SU-DHL-6 (cell line): ENCODE results near the gene C4B.
"Not testable (repeated sequence)": the region's sequence is repeated elsewhere in the genome, so short reads cannot be mapped to it uniquely, and the experiment has no call there.

Experiments used
- H2AFZ ChIP-seq: fragments of 200-600 bp; sonication (generic); 2 replicates; pipeline ENCODE4 v1.6.1; 2014; ENCODE audit warnings: low read depth, mild to moderate bottlenecking, moderate library complexity, mixed read lengths, antibody characterized with exemption, low read length; ENCODE audit not compliant: severe bottlenecking
- H3F3A ChIP-seq: fragments of 200-600 bp; shearing (Covaris generic); 2 replicates; pipeline ENCODE4 v1.6.0; 2016; ENCODE audit warnings: antibody characterized with exemption, mild to moderate bottlenecking; ENCODE audit not compliant: insufficient read depth
- H3K27ac ChIP-seq: fragments of 200-600 bp; sonication (generic); 2 replicates; pipeline ENCODE4 v1.5.1; 2016; ENCODE audit warnings: low read depth, mild to moderate bottlenecking, low read length, moderate library complexity, mixed read lengths
- H3K27me3 ChIP-seq: fragments of 200-600 bp; sonication (generic), shearing (Covaris generic); 2 replicates; pipeline ENCODE4 v1.6.0; 2014; ENCODE audit warnings: mild to moderate bottlenecking, low read length
- H3K36me3 ChIP-seq: fragments of 200-600 bp; sonication (generic); 2 replicates; pipeline ENCODE4 v1.6.1; 2014; ENCODE audit warnings: mild to moderate bottlenecking, low read length, mixed read lengths
- H3K4me2 ChIP-seq: fragments of 300-600, 200-600 bp; shearing (Covaris generic), sonication (generic); 2 replicates; pipeline ENCODE4 v1.6.0; 2014; ENCODE audit warnings: low read length, low read depth, mild to moderate bottlenecking; ENCODE audit not compliant: poor library complexity, severe bottlenecking
- H3K4me3 ChIP-seq: fragments of 200-600 bp; sonication (generic); 2 replicates; pipeline ENCODE4 v1.5.1; 2014; ENCODE audit warnings: antibody characterized with exemption, low read length, mild to moderate bottlenecking, mixed read lengths; ENCODE audit not compliant: insufficient read depth, poor library complexity, severe bottlenecking
- H3K79me2 ChIP-seq: fragments of 200-600 bp; sonication (generic); 2 replicates; pipeline ENCODE4 v1.6.1; 2014; ENCODE audit warnings: mild to moderate bottlenecking, low read length, moderate library complexity; ENCODE audit not compliant: insufficient read depth
- H3K9ac ChIP-seq: fragments of 200-600 bp; sonication (generic); 2 replicates; pipeline ENCODE4 v1.7.0; 2014; ENCODE audit warnings: mild to moderate bottlenecking, low read length
- H3K9me2 ChIP-seq: fragments of 200-600 bp; sonication (generic); replicated peaks from 2 replicates; pipeline ENCODE4 v1.6.1; 2014; ENCODE audit warnings: low read length; ENCODE audit not compliant: insufficient read depth
- H3K9me3 ChIP-seq: fragments of 200-600 bp; sonication (generic); 2 replicates; pipeline ENCODE4 v1.6.1; 2014; ENCODE audit warnings: low read length, mixed read lengths; ENCODE audit not compliant: insufficient read depth
- H4K20me1 ChIP-seq: fragments of 200-600 bp; sonication (generic); 2 replicates; pipeline ENCODE4 v1.6.1; 2014; ENCODE audit warnings: low read depth, mild to moderate bottlenecking, antibody characterized with exemption, low read length, moderate library complexity, mixed read lengths

C4B gene

GRCh38 chr6:32007086-32007485 is 7.5 kb upstream of the C4B start:
- H3K27me3 ChIP-seq, H2AFZ ChIP-seq, H3K4me2 ChIP-seq, H3K9me3 ChIP-seq, H3F3A ChIP-seq, H4K20me1 ChIP-seq, H3K36me3 ChIP-seq, H3K4me3 ChIP-seq, H3K9me2 ChIP-seq, H3K9ac ChIP-seq, H3K27ac ChIP-seq, H3K79me2 ChIP-seq: not testable (repeated sequence)

GRCh38 chr6:32008037-32008436 is 6.6 kb upstream of the C4B start:
- not testable (repeated sequence) for H3K27ac ChIP-seq, H3K79me2 ChIP-seq, H2AFZ ChIP-seq, H3K9ac ChIP-seq, H3K36me3 ChIP-seq, H3F3A ChIP-seq, H3K4me2 ChIP-seq, H3K9me2 ChIP-seq, H3K9me3 ChIP-seq, H3K4me3 ChIP-seq, H3K27me3 ChIP-seq, H4K20me1 ChIP-seq

- not testable (repeated sequence) for H3K4me3 ChIP-seq, H3K9me2 ChIP-seq, H3K36me3 ChIP-seq, H3K9me3 ChIP-seq, H3K27ac ChIP-seq, H3K79me2 ChIP-seq, H3K27me3 ChIP-seq, H3F3A ChIP-seq, H3K4me2 ChIP-seq, H2AFZ ChIP-seq, H3K9ac ChIP-seq, H4K20me1 ChIP-seq
Measured at GRCh38 chr6:32008616-32009015, 6.0 kb upstream of the C4B start.

GRCh38 chr6:32009537-32009936 is 5.1 kb upstream of the C4B start:
- not testable (repeated sequence) for H3K9me2 ChIP-seq, H3K9ac ChIP-seq, H2AFZ ChIP-seq, H3K9me3 ChIP-seq, H3K4me2 ChIP-seq, H3K79me2 ChIP-seq, H3K4me3 ChIP-seq, H4K20me1 ChIP-seq, H3K27ac ChIP-seq, H3K36me3 ChIP-seq, H3K27me3 ChIP-seq, H3F3A ChIP-seq

GRCh38 chr6:32010856-32011530 is 3.6 kb upstream of the C4B start:
- H3K4me2 ChIP-seq, H3K27ac ChIP-seq, H3K4me3 ChIP-seq, H3K27me3 ChIP-seq, H3K79me2 ChIP-seq, H3K9me3 ChIP-seq, H3K9ac ChIP-seq, H3K9me2 ChIP-seq, H4K20me1 ChIP-seq, H3K36me3 ChIP-seq, H2AFZ ChIP-seq, H3F3A ChIP-seq: not testable (repeated sequence)

- H3F3A ChIP-seq, H3K27me3 ChIP-seq, H3K4me2 ChIP-seq, H3K36me3 ChIP-seq, H3K27ac ChIP-seq, H3K4me3 ChIP-seq, H3K9me2 ChIP-seq, H2AFZ ChIP-seq, H3K9ac ChIP-seq, H3K9me3 ChIP-seq, H3K79me2 ChIP-seq, H4K20me1 ChIP-seq: not testable (repeated sequence)
Measured at GRCh38 chr6:32012941-32013617, 1.5 kb upstream of the C4B start.

DNA sequence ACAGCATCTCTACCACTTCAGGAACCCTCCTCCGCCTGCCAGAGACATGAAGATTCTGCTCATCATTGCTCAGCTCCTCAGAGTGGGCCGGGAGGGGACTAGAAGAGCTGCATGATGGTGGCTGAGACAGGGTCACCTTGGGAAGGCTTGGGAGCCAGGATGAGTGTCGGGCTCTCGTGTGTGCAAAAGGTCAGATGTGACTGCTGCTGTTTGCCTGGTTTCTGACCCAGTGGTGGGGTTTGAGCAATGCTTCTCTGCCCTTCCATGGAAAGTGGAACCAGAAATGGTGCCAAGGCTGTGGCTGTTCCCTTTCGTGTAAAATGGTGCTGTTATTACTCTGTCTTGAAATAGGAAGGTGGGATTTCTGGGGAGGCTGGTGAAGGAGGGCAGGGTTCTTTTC is 857 bp upstream of the C4B start:
- not testable (repeated sequence) for H3K9me3 ChIP-seq, H4K20me1 ChIP-seq, H3K36me3 ChIP-seq, H3K9me2 ChIP-seq, H3K4me2 ChIP-seq, H3F3A ChIP-seq, H2AFZ ChIP-seq, H3K79me2 ChIP-seq, H3K9ac ChIP-seq, H3K4me3 ChIP-seq, H3K27me3 ChIP-seq, H3K27ac ChIP-seq

GRCh38 chr6:32022100-32022499 is 7.5 kb downstream of the C4B start:
- H4K20me1 ChIP-seq, H3K79me2 ChIP-seq, H3F3A ChIP-seq, H3K9me3 ChIP-seq, H3K36me3 ChIP-seq, H3K9ac ChIP-seq, H3K9me2 ChIP-seq, H2AFZ ChIP-seq, H3K4me2 ChIP-seq, H3K27ac ChIP-seq, H3K27me3 ChIP-seq, H3K4me3 ChIP-seq: not testable (repeated sequence)
